Large intestine (tissue), 3 donors: ENCODE data around the gene OR2AT4. TPM values are rescaled to one million over a fixed set of nuclear protein-coding genes. Genes with fewer than 3 reads are reported as not detected.
"Not testable (repeated sequence)": the region's sequence is repeated elsewhere in the genome, so short reads cannot be mapped to it uniquely, and the experiment has no call there.

Source experiments
- DNase-seq, 2 donors: peaks; one replicate each; pipeline versions ENCODE4 v3.0.0 to v3.0.0-alpha.2; 2013
- H3K27ac ChIP-seq: one replicate; pipeline ENCODE4 v1.5.1; 2013; ENCODE audit warnings: low read length
- H3K27me3 ChIP-seq: 2 replicates; pipeline ENCODE4 v1.6.1; 2013; ENCODE audit warnings: low read length; ENCODE audit not compliant: control insufficient read depth, insufficient read depth
- H3K36me3 ChIP-seq: 2 replicates; pipeline ENCODE4 v1.6.1; 2013; ENCODE audit warnings: low read length; ENCODE audit not compliant: control insufficient read depth, insufficient read depth
- H3K4me1 ChIP-seq: one replicate; pipeline ENCODE4 v1.6.1; 2013; ENCODE audit warnings: low read length; ENCODE audit not compliant: control insufficient read depth, insufficient read depth
- H3K4me3 ChIP-seq: one replicate; pipeline ENCODE4 v1.5.1; 2013; ENCODE audit warnings: low read length
- H3K9me3 ChIP-seq: one replicate; pipeline ENCODE4 v1.6.1; 2013; ENCODE audit warnings: mild to moderate bottlenecking, low read depth, low read length, moderate library complexity; ENCODE audit not compliant: control insufficient read depth
- WGBS: methylation state at CpG from one replicate; pipeline ENCODE4 v1.1.5; 2013; ENCODE audit warnings: low lambda C conversion rate; ENCODE audit not compliant: insufficient coverage; 5-methylcytosine and 5-hydroxymethylcytosine counted together
- polyA plus RNA-seq: library from polyadenylated mRNA; unstranded; fragments of 120-200 nt; gene quantifications from one replicate; pipeline ENCODE4 v1.2.1, GENCODE V29; 2013

OR2AT4 gene
- polyA plus RNA-seq, 1 donor = 3.2 TPM

GRCh38 chr11:75049501-75050266 is 47.0 kb downstream of the OR2AT4 start:
- not testable (repeated sequence) for H3K36me3 ChIP-seq, H3K27ac ChIP-seq, H3K27me3 ChIP-seq, H3K4me3 ChIP-seq, H3K4me1 ChIP-seq, DNase-seq
- 80% methylated on average over 1 of the region's 8 CpGs for WGBS
- peaks cover 13% of the 10 kb centered on the region for H3K9me3 ChIP-seq

GRCh38 chr11:75047191-75047590 is 49.5 kb downstream of the OR2AT4 start:
- WGBS = 100% methylated on average over 2 of the region's 4 CpGs
- H3K4me1 ChIP-seq = no peaks in the 10 kb centered on the region
- no peaks in the 10 kb centered on the region for H3K27me3 ChIP-seq
- no peak overlapping the region for H3K4me3 ChIP-seq
- DNase-seq = no peak
- H3K27ac ChIP-seq = no peak overlapping the region
- H3K36me3 ChIP-seq = no peaks in the 10 kb centered on the region
- H3K9me3 ChIP-seq = peaks cover 8% of the 10 kb centered on the region

GRCh38 chr11:75046668-75047067 is 50.0 kb downstream of the OR2AT4 start:
- H3K36me3 ChIP-seq, H3K27me3 ChIP-seq, DNase-seq, H3K9me3 ChIP-seq, H3K4me3 ChIP-seq, H3K4me1 ChIP-seq, H3K27ac ChIP-seq: not testable (repeated sequence)
- WGBS = 33% methylated on average over 3 of the region's 5 CpGs

- not testable (repeated sequence) for H3K9me3 ChIP-seq, H3K36me3 ChIP-seq, H3K4me3 ChIP-seq, H3K27me3 ChIP-seq, H3K27ac ChIP-seq, DNase-seq, H3K4me1 ChIP-seq
- WGBS = no CpG with 5 or more reads among the region's 15 CpGs
Measured at GRCh38 chr11:75044381-75045170, 52.1 kb downstream of the OR2AT4 start.

GRCh38 chr11:75041821-75042220 is 54.9 kb downstream of the OR2AT4 start:
- DNase-seq, H3K27ac ChIP-seq, H3K9me3 ChIP-seq, H3K27me3 ChIP-seq, H3K36me3 ChIP-seq, H3K4me1 ChIP-seq, H3K4me3 ChIP-seq: not testable (repeated sequence)
- WGBS = no CpG with 5 or more reads among the region's 3 CpGs

GRCh38 chr11:75041263-75041662 is 55.4 kb downstream of the OR2AT4 start:
- no peak overlapping the region for H3K4me3 ChIP-seq
- peaks cover 9% of the 10 kb centered on the region for H3K4me1 ChIP-seq
- 86% methylated on average over 1 of the region's 2 CpGs for WGBS
- no peaks in the 10 kb centered on the region for H3K27me3 ChIP-seq
- no peak for DNase-seq
- H3K27ac ChIP-seq = no peak overlapping the region
- H3K9me3 ChIP-seq = no peaks in the 10 kb centered on the region
- H3K36me3 ChIP-seq = no peaks in the 10 kb centered on the region

- H3K4me3 ChIP-seq = no peak overlapping the region
- WGBS = no CpG with 5 or more reads among the region's 11 CpGs
- H3K36me3 ChIP-seq = no peaks in the 10 kb centered on the region
- no peaks in the 10 kb centered on the region for H3K9me3 ChIP-seq
- no peak for DNase-seq
- H3K4me1 ChIP-seq = peaks cover 18% of the 10 kb centered on the region
- no peak overlapping the region for H3K27ac ChIP-seq
- H3K27me3 ChIP-seq = no peaks in the 10 kb centered on the region
Measured at GRCh38 chr11:75040167-75040770, 56.4 kb downstream of the OR2AT4 start.

GRCh38 chr11:75035911-75036565 is 60.6 kb downstream of the OR2AT4 start:
- H3K27ac ChIP-seq = peak overlapping the region; percentile 69
- no peak overlapping the region for H3K4me3 ChIP-seq
- DNase-seq = peak; percentile 82 to 91
- no peaks in the 10 kb centered on the region for H3K27me3 ChIP-seq
- H3K36me3 ChIP-seq = no peaks in the 10 kb centered on the region
- WGBS = no CpG with 5 or more reads among the region's 3 CpGs
- H3K9me3 ChIP-seq = no peaks in the 10 kb centered on the region
- H3K4me1 ChIP-seq = peaks cover 49% of the 10 kb centered on the region

GRCh38 chr11:75035256-75035655 is 61.4 kb downstream of the OR2AT4 start:
- peaks cover 50% of the 10 kb centered on the region for H3K4me1 ChIP-seq
- H3K27ac ChIP-seq = peak overlapping the region; percentile 69
- H3K27me3 ChIP-seq = no peaks in the 10 kb centered on the region
- 80% methylated on average over 1 of the region's 5 CpGs for WGBS
- H3K36me3 ChIP-seq = no peaks in the 10 kb centered on the region
- no peak for DNase-seq
- H3K4me3 ChIP-seq = no peak overlapping the region
- no peaks in the 10 kb centered on the region for H3K9me3 ChIP-seq

- no peak overlapping the region for H3K4me3 ChIP-seq
- no peak overlapping the region for H3K27ac ChIP-seq
- no peaks in the 10 kb centered on the region for H3K36me3 ChIP-seq
- no peaks in the 10 kb centered on the region for H3K27me3 ChIP-seq
- H3K9me3 ChIP-seq = no peaks in the 10 kb centered on the region
- WGBS = no CpG with 5 or more reads among the region's 3 CpGs
- no peak for DNase-seq
- peaks cover 47% of the 10 kb centered on the region for H3K4me1 ChIP-seq
Measured at GRCh38 chr11:75033916-75034315, 62.8 kb downstream of the OR2AT4 start.
